CD8-positive, alpha-beta memory T cell (primary cell): Measurements from ENCODE around the gene TMSB10. TPM values are rescaled to one million over a fixed set of nuclear protein-coding genes. Genes with fewer than 3 reads are reported as not detected.

Experiments used
- CTCF ChIA-PET: fragments of 350-600 bp; sonication (Branson Sonifier 250); formaldehyde crosslinking; loops from one replicate; lab custom pipeline; 2021; ENCODE audit warnings: antibody characterized with exemption; lab: Charles Lee
- POLR2A ChIA-PET: fragments of 350-600 bp; sonication (Branson Sonifier 250); formaldehyde crosslinking; loops from one replicate; lab custom pipeline; 2021; ENCODE audit warnings: antibody characterized with exemption; lab: Charles Lee
- DNase-seq, 5 donors: peaks; one replicate each; pipeline versions ENCODE4 v3.0.0 to v3.0.0-alpha.2; 2020 to 2022; ENCODE audit warnings: mixed read lengths in 1 of 5
- H3K27ac ChIP-seq: one replicate; pipeline ENCODE4 v1.7.0; 2013; ENCODE audit warnings: low read depth, mild to moderate bottlenecking, low read length, moderate library complexity
- H3K27me3 ChIP-seq: 2 replicates; pipeline ENCODE4 v1.7.0; 2013; ENCODE audit warnings: low read length, mild to moderate bottlenecking; ENCODE audit not compliant: insufficient read depth, poor library complexity, severe bottlenecking
- H3K36me3 ChIP-seq: 2 replicates; pipeline ENCODE4 v1.7.0; 2013; ENCODE audit warnings: mild to moderate bottlenecking, low read length, moderate library complexity; ENCODE audit not compliant: insufficient read depth
- H3K4me1 ChIP-seq: 2 replicates; pipeline ENCODE4 v1.7.0; 2013; ENCODE audit warnings: mild to moderate bottlenecking, low read length, moderate library complexity; ENCODE audit not compliant: insufficient read depth
- H3K4me3 ChIP-seq: 2 replicates; pipeline ENCODE4 v1.7.0; 2013; ENCODE audit warnings: mild to moderate bottlenecking, low read length
- H3K9me3 ChIP-seq: 2 replicates; pipeline ENCODE4 v1.7.0; 2013; ENCODE audit warnings: mild to moderate bottlenecking, low read length
- H3K27ac Mint-ChIP-seq, 8 donors: one replicate each; pipeline ENCODE4 v1.8.0; 2020 to 2021; ENCODE audit warnings: mixed read lengths in 8 of 8, mild to moderate bottlenecking in 6 of 8, inconsistent platforms in 3 of 8, moderate library complexity in 3 of 8
- H3K27me3 Mint-ChIP-seq, 2 donors: one replicate each; pipeline ENCODE4 v1.8.0; 2020 to 2021; ENCODE audit warnings: mixed read lengths in 2 of 2, mild to moderate bottlenecking in 1 of 2, moderate library complexity in 1 of 2
- H3K36me3 Mint-ChIP-seq, 3 donors: one replicate each; pipeline ENCODE4 v1.8.0; 2020 to 2021; ENCODE audit warnings: mixed read lengths in 3 of 3, inconsistent platforms in 1 of 3, mild to moderate bottlenecking in 1 of 3
- H3K4me1 Mint-ChIP-seq, 3 donors: one replicate each; pipeline ENCODE4 v1.8.0; 2020 to 2021; ENCODE audit warnings: mixed read lengths in 3 of 3, inconsistent platforms in 1 of 3, mild to moderate bottlenecking in 1 of 3
- H3K4me3 Mint-ChIP-seq, 7 donors: one replicate each; pipeline ENCODE4 v1.8.0; 2020 to 2021; ENCODE audit warnings: mixed read lengths in 7 of 7, mild to moderate bottlenecking in 6 of 7, moderate library complexity in 4 of 7, inconsistent platforms in 2 of 7
- H3K9me3 Mint-ChIP-seq, 5 donors: one replicate each; pipeline ENCODE4 v1.8.0; 2020 to 2022; ENCODE audit warnings: mixed read lengths in 5 of 5, mild to moderate bottlenecking in 3 of 5, moderate library complexity in 2 of 5, inconsistent platforms in 1 of 5
- polyA plus RNA-seq: library from polyadenylated mRNA; unstranded; fragments of 300-500 nt; fragmentation: Illumina TruSeq; gene quantifications from one replicate; pipeline ENCODE4 v1.2.3, GENCODE V29; 2021
- total RNA-seq, 2 experiments: library from RNA; stranded (reverse); gene quantifications; one replicate each; pipeline ENCODE4 v1.2.3, GENCODE V29; 2021

The TMSB10 gene
- total and polyA plus RNA-seq, 3 experiments from 2014 or later = 1,121 to 4,836 (median 1,125) TPM

DNA sequence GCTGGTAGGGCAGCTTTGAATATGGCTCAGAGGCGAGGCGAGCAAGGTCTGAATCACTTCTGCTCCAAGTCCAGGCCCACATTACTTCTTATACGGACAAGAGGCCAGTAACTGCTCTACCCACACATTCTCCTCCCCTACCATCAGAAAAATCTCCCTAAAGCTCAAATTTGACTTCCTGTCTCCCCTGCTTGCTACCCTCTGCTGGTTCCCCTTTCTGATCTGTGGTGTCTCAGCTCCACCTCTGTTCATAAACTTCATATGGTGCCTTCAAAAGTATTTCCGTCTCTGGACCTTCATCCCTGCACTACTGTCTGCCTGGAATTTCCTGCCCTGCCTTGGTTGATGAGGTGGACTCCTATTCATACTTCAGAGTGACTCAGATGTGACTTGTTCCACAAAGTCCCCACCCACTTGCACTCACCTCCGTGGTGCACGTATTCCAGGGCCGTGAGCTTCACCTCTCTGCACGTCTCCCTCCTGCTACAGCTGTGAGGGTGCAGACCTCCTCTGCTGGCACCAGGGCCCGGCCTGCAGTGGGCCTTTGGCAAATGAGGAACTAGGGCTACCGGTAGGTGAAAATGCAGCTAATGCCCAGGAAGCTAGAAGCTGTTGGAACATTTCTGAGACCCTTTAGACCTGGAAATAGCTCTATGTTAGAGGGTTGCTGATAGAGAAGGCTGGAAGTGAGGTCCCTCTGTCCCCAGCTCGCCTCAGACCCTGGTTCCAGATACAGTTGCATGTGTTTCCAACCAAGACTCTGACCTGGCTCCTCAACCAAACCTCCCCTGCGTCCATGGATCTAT lies 41.0 kb downstream of the TMSB10 start:
- H3K27ac Mint-ChIP-seq = peak overlapping the region; percentile 81 to 99 (median 84)
- no peaks in the 10 kb centered on the region for H3K36me3 ChIP-seq
- ChIA-PET CTCF (interaction anchor here (1.1 to 3.1 kb wide), 12 partner anchors 11 to 76 kb away, joined by 3 to 28 read pairs (median 4); no protein-coding TSS in a partner anchor), POLR2A (interaction anchor here (0.6 to 2.1 kb wide), 6 partner anchors 21 to 80 kb away, joined by 3 to 14 read pairs (median 6); partner anchors contain the start of gene KCMF1)
- H3K4me1 Mint-ChIP-seq = peaks cover 21 to 27% (median 24%) of the 10 kb centered on the region in 3 donors
- H3K9me3 Mint-ChIP-seq = no peaks in the 10 kb centered on the region
- H3K9me3 ChIP-seq = no peaks in the 10 kb centered on the region
- no peaks in the 10 kb centered on the region for H3K36me3 Mint-ChIP-seq
- peak overlapping the region; percentile 56 for H3K4me3 ChIP-seq
- DNase-seq = peak in 4 of 5 donors; percentile 20 to 66 (median 47)
- H3K27me3 ChIP-seq = no peaks in the 10 kb centered on the region
- no peaks in the 10 kb centered on the region for H3K27me3 Mint-ChIP-seq
- H3K27ac ChIP-seq = no peak overlapping the region
- peak overlapping the region; percentile 35 to 87 (median 66) for H3K4me3 Mint-ChIP-seq
- peaks cover 23% of the 10 kb centered on the region for H3K4me1 ChIP-seq

DNA sequence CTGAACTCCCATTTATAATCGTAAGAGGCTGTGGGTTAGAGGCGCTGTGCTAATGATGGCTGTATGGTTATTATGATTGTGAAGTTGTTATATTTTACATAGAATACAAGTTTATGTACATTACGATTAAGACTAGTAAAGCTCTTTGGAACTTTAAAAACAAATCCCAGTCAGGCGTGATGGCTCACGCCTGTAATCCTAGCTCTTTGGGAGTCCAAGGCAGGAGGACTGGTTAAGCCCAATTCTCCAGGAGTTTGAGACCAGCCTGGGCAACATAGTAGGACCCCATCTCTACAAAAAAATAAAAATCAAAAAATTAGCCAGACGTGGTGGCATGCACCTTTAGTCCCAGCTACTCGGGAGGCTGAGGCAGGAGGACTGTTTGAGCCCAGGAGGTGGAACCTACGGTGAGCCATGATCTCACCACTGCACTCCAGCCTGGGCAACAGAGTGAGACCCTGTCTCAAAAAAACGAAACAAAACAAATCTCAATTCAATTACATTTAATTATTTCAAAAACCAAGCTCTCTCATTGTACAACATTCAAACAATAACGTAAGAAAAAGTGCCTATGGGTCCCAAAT lies 41.6 kb downstream of the TMSB10 start:
- Mint-ChIP-seq H3K27me3 (no peaks in the 10 kb centered on the region), H3K9me3 (no peaks in the 10 kb centered on the region), H3K36me3 (no peaks in the 10 kb centered on the region), H3K4me3 (peak overlapping the region in 5 of 7 donors; percentile 29 to 87 (median 65)), H3K4me1 (peaks cover 21 to 27% (median 24%) of the 10 kb centered on the region in 3 donors), H3K27ac (peak overlapping the region; percentile 81 to 99 (median 84))
- H3K27ac ChIP-seq = no peak overlapping the region
- H3K4me3 ChIP-seq = no peak overlapping the region
- no peak for DNase-seq
- CTCF ChIA-PET = interaction anchor here (1.1 to 3.1 kb wide), 11 partner anchors 10 to 77 kb away, joined by 3 to 28 read pairs (median 5); no protein-coding TSS in a partner anchor
- POLR2A ChIA-PET = interaction anchor here (0.9 to 2.1 kb wide), 5 partner anchors 21 to 80 kb away, joined by 3 to 14 read pairs (median 8); partner anchors contain the start of gene KCMF1
- H3K9me3 ChIP-seq = no peaks in the 10 kb centered on the region
- H3K4me1 ChIP-seq = peaks cover 23% of the 10 kb centered on the region
- H3K36me3 ChIP-seq = no peaks in the 10 kb centered on the region
- H3K27me3 ChIP-seq = no peaks in the 10 kb centered on the region

DNA sequence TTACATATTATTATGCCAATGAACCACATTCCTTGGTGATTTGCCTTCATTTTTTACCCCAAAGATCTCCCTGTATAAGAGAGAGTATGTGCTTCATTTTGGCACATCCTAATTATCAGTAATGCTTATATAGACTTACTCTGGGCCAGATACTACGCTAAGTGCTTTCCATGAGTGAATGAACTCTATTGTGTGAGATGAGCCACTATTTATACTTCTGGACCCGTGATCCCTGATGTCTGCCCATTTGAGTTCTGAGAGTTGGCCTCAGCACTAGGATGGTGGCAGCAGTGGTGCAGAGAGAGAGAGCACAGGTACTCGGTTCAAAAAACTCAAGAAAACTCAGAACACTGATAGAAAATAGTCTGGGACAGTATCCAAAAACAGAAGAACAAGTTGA lies 48.1 kb downstream of the TMSB10 start:
- Histone ChIP-seq H3K27me3 (no peaks in the 10 kb centered on the region), H3K27ac (no peak overlapping the region), H3K4me1 (no peaks in the 10 kb centered on the region), H3K4me3 (no peak overlapping the region), H3K36me3 (no peaks in the 10 kb centered on the region), H3K9me3 (no peaks in the 10 kb centered on the region)
- Mint-ChIP-seq H3K4me1 (peaks cover 0 to 6% (median 4%) of the 10 kb centered on the region in 3 donors), H3K36me3 (no peaks in the 10 kb centered on the region), H3K27ac (peak overlapping the region in 3 of 8 donors; percentile 49 to 73 (median 51)), H3K4me3 (peak overlapping the region in 1 of 7 donors; percentile 28), H3K9me3 (no peaks in the 10 kb centered on the region), H3K27me3 (no peaks in the 10 kb centered on the region)
- DNase-seq = no peak
- CTCF ChIA-PET = interaction anchor here (1.7 kb wide), 1 partner anchor 27 kb away, joined by 5 read pairs; no protein-coding TSS in a partner anchor
- POLR2A ChIA-PET = interaction anchor here (0.6 kb wide), 1 partner anchor 418 kb away, joined by 8 read pairs; no protein-coding TSS in a partner anchor

DNA sequence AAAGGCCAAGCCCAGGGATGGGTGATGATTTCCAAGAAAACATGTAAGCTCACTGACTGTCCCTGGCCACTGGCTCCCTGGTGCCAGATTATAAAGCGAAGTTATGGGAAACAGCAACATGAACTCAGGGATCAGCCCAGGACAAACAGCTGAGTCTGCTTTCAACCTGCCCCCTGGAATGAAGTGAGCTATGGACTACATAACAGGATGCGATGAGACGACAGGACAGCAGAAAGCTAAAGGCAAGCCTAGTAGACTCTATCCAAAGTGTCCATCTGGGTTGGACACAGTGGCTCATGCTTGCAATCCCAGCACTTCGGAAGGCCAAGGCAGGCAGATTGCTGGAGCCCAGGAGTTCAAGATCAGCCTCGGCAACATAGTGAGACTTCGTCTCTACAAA lies 48.9 kb downstream of the TMSB10 start:
- no peak overlapping the region for H3K4me3 Mint-ChIP-seq
- no peak overlapping the region for H3K27ac ChIP-seq
- H3K9me3 ChIP-seq = no peaks in the 10 kb centered on the region
- H3K27me3 ChIP-seq = no peaks in the 10 kb centered on the region
- H3K4me1 Mint-ChIP-seq = peaks cover 2 to 8% (median 4%) of the 10 kb centered on the region in 3 donors
- no peaks in the 10 kb centered on the region for H3K27me3 Mint-ChIP-seq
- H3K9me3 Mint-ChIP-seq = no peaks in the 10 kb centered on the region
- no peaks in the 10 kb centered on the region for H3K36me3 Mint-ChIP-seq
- H3K36me3 ChIP-seq = no peaks in the 10 kb centered on the region
- DNase-seq = no peak
- peak overlapping the region in 3 of 8 donors; percentile 49 to 89 (median 82) for H3K27ac Mint-ChIP-seq
- POLR2A ChIA-PET = interaction anchor here (0.5 kb wide), 1 partner anchor 1497 kb away, joined by 8 read pairs; no protein-coding TSS in a partner anchor
- CTCF ChIA-PET = interaction anchor here (1.7 kb wide), 1 partner anchor 28 kb away, joined by 5 read pairs; no protein-coding TSS in a partner anchor
- no peaks in the 10 kb centered on the region for H3K4me1 ChIP-seq
- H3K4me3 ChIP-seq = no peak overlapping the region

Other genes starting within 250 kb of the TMSB10 start
- gene TRABD2A, start 24.6 kb upstream of the TMSB10 start, total RNA-seq = 10 to 100 TPM; 20.3 to 20.8 TPM
- 36.6 TPM for gene TRABD2A, start 24.6 kb upstream of the TMSB10 start, polyA plus RNA-seq
- 100 to 1,000 TPM in 1 of 2 experiments, 10 to 100 TPM in 1; 98.1 to 105 TPM for gene KCMF1, start 65.5 kb downstream of the TMSB10 start, total RNA-seq
- 30.7 TPM for gene KCMF1, start 65.5 kb downstream of the TMSB10 start, polyA plus RNA-seq
- gene TCF7L1, start 227.7 kb downstream of the TMSB10 start, total RNA-seq = not detected
- gene TCF7L1, start 227.7 kb downstream of the TMSB10 start, polyA plus RNA-seq = 0.07 TPM